ENCODE measurements around the gene SGIP1.

DNA sequence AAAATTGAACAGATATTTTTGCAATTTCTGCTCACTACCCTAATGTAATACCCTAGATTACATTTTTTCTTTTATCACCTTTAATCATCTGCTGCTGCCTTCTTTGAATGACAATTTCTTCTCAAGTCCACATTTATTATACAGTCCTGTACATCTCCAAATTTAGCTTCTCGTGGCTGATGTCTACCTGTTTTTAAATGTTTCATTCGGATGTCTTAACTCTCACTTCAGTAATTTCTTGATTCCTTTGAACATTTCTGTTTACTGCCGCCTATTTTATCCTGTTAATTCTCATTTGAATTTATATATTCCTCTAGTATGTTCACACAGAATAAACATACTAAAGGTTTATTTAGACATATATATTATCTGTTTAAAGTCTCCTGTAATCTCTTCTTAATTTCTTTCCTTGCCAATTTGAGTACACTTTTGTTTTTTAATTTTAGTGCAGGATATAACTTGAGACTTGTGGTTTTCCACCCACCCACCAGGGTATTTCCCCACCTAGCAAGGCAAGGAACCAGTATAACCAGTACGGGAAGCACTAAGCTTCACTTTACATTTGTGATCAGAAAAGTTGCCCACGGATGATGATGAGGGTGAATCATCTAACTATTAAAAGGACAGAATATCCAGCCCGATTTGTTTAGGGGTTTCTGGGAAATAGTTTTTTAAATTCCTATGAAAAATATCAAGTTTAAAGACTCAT lies 254.4 kb downstream of the SGIP1 start:
- TF ChIP-seq GATA3 (IDR thresholded peaks at IDR 0.05; ENCODE audit: low read depth, low read length): no peak
- no peak for TF ChIP-seq GATA2 (IDR thresholded peaks at IDR 0.05; ENCODE audit: low read depth, low read length)

Measured in SH-SY5Y (cell line).